ENCODE results near the gene SLC25A34.

Gene SLC25A34

DNA sequence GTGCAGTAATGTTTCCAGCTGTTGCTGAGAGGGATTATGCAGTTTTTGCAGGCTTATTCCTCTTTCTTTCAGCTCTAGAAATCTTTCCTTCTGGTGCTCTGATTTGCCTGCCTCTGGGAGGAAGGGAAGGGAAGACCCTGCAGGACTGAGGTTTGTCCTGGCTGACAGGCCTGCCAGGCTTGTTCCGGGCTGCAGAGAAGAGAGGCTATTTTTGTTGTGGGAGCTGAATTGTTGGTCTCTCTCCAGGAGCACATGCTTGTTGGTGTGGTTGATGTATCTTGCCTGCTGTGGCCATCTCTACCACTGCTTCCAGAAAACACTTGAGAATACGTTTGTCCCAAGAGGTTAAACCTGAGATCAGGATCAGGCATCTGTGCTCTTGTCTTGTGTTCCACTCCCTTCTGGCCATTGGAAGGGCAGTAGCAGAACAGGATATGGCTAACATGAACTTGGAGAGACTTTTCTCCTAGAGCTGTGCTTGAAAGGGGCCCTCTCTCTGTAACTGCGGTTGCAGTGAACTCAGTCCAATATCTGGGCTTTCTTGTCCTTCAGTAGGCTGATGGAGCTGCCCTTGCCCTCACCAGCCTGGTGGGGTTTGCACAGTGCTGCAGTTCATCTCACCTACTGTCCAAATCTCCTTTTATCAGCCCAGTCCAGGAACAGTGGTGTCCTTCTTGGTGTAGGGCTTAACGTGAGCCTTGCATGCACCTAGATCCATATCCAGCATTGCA lies 21.5 kb upstream of the SLC25A34 start:
- no peak for DNase-seq

DNA sequence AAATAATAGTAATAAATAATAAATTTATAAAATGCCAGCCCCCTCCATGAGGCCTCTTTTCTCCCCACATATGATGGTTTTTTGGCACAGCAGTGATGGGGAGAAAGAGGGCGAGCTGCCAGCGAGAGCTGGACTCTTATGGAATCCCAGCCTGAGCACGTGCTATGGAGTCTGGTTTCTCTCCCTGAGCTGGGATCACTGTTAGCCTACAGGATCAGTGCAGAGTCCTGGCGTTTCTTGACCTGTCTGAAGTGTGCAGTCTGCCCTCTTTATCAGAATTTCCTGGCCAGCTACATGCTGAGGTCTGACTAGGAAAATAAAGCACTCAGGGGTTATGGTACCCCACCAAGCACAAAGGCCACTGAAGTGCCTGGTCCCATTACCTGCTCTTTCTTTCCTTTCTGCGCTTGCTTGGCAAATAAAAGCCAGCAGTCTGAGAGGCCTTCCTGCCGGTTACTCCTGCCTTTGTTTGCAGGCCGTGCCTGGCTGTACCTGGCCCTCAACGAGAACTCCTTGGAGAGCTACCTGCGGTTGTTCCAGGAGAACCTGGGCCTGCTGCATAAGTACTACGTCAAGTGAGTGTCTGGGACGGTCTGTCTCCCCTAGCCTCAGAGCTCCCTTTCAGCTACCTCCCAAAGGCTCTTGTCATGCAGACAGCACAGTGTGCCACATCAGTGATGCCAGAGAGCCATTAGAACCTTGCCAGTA lies 18.5 kb upstream of the SLC25A34 start:
- DNase-seq, result no peak

DNA sequence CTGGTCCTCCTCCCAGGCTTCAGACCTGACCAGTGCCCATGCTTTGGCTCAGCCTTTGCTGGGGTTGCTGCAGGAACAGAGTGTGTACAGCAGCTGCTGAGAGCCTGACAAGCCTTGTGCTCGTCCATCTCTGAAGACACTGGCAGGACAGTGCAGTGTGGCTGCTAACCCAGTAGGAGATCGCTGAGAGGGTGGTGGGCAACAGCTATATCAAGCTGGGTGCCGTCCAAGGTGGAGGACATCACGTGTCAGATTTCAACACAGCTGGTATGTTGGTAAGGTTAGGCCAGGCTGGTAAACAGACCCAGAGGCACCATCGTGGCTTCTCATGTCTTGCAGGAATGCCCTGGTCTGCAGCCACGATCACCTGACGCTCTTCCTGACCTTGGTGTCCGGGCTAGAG lies 17.9 kb upstream of the SLC25A34 start:
- no peak for DNase-seq

DNA sequence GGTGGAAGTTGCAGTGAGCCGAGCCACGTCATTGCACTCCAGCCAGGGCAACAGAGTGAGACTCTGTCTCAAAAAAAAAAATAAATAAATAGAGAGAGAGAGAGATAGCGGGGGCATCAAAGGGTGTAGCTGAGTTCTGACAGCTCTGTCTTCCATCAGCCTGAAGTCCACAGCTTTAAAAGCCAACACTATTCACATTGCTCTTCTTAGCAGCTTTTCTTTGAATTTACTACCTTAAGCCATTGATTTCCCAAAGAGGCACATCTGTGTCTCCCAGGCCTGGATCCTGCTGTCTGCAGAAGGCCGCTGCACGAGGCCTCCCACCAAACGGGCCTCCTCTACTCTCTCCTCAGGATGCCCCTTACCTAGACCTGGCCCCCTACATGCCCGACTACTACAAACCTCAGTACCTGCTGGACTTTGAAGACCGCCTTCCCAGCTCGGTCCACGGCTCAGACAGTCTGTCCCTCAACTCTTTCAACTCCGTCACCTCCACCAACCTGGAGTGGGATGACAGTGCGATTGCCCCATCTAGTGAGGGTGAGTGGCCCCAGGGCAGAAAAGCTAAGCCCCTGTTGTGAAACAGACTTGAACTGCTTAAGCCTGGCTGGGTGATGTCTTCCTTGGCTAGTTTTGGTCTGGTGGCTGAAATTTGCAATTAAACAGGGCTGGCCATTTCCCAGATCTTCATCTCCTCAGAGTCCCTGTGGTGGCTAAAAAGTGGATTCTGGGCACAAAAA lies 16.5 kb upstream of the SLC25A34 start:
- DNase-seq, result no peak

DNA sequence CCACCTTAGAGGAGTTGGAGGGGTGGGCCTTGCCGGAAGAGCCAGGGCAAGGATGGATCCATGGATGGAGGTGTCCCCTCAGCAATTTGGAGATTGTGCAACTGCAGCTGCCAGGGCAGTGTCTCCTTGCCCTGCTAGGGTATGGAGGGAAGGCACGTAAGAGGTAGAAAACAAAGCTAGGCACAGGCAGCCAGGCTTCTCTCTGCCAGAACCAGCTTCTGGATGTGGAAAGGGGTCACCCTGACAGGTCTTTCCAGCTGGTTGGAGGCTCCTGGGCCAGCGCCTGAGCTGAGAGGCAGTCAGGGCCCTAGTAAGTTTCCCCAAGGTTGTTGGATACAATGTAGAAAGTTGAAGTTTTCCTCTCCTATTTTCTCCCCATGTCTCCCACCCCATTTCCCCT lies 15.2 kb upstream of the SLC25A34 start:
- no peak for DNase-seq

DNA sequence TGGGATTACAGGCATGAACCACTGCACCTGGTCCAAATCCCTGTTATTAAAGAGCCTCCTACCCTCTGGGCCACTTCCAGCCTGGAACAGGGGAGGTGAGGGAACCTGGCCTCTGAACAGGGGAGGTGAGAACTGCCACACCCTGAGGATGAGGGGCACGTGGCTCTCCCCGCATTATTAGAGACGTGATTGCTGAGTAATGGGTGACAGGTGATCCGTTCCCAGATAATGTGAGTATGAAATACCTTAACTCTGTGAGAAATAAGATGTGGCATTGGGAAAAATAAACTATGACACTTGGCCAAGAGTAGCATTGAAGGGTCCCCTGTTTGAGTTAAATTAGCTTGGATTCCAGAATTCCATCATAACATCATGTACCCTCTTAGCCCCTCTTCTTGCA lies 13.6 kb upstream of the SLC25A34 start:
- DNase-seq, result no peak

DNA sequence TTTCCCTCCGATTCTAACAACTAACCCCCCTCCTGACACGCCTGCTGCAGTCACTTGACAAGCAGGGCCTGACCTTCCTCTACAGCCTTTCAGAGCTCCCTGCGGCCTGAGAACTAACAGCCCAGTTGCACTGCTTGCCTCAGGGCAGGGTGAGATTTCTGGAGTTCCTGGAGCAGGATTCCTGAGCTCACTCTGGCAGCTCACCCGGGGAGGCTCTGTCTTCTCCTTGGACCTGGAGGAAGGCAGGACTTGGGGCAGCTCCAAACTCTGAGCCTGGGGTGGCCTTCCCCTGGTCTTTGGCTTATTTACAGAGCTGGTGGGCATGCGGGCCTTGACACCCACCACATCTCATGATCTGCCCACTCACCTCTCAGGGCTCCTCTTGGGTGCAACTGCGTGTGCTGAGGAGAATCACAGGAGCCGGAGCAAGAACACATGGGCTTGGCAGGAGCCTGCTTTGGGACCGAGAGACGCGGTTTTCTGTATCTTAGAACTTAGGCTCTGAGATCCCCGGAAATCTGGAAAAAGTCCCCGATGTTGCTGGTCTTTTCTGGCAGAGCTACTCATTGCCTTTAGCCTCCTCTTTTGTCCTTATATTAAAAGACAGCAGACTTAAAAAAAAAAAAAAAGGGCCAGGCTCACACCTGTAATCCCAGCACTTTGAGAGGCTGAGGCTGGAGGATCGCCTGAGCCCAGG lies 13.1 kb upstream of the SLC25A34 start:
- DNase-seq, result no peak

DNA sequence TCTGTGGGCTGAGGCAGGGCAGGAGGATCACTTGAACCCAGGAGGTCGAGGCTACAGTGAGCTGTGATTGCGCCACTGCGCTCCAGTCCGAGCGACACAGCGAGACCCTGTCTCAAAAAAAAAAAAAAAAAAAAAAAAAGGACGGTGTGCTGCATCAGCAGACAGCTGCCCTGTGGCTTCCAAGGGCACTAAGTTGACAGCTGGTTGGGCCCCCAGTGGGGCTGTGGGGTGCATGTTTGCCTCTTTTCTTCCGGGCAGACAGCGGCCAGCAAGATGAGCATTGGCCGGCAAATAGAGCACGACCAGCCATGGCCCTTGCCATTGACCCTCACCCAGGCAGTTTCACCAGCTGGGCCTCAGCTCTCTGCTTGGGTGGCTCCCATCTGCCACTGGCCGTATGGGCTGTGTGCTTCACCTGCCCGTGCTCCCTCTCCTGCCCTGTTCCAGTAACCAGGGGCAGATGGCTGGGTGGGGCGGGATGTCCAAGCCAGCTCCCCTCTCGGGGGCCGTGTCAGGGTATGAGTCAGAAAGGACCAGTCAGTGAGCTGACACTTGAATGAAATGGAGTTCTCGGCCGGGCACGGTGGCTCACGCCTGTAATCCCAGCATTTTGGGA lies 12.3 kb upstream of the SLC25A34 start:
- no peak for DNase-seq

DNA sequence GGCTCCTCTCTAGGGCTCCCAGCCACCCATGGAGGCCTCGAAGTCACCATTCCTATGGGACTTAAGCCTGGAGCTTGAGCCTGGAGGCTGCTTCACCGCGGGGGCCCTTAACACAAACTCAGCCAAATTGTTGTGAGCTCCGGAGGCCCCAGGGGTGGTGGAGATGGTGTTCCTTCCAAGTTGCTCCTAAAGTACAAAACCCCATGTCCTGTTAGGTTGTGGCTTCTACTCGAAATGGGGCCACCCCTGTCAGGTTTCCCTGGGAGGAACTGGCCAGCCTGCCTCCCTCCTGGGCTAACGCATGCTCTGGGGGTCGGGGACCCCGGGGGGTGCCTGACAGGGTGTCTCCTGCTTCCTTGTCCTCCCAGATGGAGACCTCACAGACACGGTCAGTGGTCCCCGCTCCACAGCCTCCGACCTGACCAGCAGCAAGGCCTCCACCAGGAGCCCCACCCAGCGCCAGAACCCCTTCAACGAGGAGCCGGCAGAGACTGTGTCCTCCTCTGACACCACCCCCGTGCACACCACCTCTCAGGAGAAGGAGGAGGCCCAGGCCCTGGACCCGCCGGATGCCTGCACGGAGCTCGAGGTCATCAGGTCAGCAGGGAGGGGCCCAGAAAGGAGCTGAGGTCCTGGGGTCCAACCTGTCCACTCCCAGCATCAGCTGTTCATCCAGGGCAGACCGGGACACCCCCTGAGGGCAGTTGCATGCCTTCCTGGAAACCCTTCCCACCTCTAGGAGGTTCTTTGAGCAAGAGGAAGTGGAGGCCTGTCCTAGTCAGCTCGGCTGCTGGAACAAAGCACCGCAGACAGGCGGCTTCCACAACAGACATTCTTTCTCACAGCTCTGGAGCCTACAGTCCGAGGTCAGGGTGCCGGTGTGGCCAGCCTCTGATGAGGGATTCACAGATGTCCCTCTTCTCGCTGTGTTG lies 10.8 kb upstream of the SLC25A34 start:
- DNase-seq, result no peak

DNA sequence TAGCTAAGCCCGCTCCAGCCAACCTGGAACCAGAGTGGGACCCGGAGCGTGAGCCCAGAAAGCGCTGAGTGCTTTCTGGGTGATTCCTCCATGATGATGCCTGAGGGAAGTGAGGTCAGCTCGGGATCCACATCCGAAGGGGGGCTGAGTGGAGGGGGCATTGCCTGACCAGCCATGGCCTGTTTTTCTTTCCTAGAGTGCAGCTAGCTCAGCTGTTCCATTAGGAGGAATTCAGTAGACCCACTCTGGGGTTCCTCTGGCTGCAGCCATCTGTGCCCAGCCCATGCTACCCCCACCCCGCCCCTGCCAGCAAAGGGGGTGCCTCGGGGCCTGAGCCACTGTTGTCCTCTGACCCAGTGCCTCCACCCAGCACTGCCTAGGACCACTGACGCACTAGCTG lies 9.6 kb upstream of the SLC25A34 start:
- DNase-seq, result no peak

DNA sequence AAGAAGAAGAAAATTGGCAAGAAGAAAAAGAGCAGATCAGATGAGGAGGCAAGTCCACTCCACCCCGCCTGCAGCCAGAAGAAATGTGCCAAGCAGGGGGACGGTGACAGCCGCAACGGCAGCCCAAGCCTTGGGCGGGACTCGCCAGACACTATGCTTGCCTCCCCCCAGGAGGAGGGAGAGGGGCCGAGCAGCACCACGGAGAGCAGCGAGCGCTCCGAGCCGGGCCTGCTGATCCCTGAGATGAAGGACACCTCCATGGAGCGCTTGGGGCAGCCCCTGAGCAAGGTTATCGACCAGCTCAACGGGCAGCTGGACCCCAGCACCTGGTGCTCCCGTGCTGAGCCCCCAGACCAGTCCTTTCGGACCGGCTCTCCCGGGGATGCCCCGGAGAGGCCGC lies 9.0 kb upstream of the SLC25A34 start:
- DNase-seq, result no peak

DNA sequence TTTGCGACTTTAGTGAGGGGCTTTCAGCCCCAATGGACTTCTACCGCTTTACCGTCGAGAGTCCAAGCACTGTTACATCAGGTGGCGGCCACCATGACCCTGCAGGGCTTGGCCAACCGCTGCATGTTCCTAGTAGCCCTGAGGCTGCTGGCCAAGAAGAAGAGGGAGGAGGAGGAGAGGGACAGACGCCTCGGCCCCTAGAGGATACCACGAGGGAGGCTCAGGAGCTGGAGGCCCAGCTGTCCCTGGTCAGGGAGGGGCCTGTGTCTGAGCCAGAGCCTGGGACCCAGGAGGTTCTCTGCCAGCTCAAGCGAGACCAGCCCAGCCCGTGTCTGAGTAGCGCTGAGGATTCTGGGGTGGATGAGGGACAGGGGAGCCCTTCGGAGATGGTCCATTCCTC lies 8.6 kb upstream of the SLC25A34 start:
- DNase-seq, result no peak

DNA sequence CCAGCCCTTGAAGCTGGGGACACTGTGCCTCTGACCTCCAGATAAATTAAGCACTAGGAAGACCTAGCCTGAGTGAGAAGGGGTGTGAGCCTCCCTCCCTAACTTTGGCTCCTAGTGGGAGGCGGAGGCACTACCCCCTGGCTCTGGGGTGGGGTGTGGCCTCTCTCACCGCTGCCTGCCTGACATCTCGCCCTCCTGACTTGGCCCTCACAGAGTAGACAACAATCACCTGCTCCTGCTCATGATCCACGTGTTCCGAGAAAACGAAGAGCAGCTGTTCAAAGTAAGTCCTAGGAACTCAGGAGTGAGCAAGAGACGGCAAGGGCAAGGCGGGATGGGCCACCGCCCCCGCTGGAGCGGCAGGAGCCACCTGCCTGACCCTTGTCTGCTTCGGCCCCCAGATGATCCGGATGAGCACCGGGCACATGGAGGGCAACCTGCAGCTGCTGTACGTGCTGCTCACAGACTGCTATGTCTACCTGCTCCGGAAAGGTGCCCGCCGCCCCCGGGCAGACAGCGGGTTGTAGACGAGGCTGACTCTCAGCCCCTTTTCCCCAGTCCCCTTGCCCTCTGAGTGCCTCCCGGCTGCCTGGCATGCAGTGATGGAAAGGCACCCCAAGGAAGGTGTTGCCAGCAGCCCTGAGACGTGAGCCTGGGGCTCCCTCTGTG lies 8.1 kb upstream of the SLC25A34 start:
- no peak for DNase-seq

DNA sequence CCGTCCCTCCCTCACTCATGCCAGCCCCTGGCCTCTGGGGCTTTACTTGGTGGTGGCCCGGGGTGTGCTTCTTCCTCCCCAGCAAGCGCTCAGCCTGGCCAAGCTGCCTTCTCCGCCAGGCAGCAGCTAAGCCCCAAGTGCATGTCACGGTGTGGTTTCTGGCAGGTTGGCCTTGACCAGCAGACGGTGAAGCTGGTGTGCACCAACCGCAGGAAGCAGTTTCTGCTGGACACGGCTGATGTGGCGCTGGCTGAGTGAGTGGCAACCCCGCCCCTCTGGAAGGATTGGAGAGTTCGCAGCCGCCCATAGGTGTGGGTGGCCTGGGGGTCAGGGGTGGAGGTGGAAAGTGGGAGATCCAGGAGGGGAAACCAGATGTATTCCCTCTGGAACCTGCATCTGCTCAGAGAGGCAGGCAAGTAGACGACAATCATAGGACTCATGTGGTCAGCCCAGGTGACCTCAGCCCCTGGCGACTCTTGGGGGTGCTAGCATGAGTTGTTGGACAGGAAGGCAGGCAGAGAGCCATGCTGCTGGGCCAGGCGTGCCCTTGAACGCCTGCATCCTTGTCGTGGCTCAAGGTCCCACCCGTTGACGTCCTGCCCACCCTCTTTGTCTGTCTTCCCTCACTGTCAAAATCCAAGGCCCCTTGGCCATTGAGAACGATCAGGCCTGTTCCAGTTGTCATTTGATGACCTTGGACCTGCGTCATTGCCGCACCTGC lies 7.0 kb upstream of the SLC25A34 start:
- no peak for DNase-seq

DNA sequence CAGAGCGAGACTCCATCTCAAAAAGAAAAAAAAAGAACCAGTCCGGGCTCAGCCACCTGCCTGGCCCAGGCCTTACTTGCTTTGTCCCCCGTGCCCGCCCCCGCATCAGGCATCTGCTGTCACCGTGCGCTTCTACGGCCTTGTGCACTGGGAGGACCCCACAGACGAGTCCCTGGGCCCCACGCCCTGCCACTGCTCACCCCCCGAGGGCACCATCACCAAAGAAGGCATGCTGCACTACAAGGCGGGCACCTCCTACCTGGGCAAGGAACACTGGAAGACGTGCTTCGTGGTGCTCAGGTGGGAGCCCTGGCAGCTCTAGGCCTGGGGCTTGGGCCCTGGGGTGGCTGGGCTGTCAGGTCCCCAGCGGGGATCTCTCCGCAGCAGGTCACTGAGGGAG lies 5.6 kb upstream of the SLC25A34 start:
- no peak for DNase-seq

DNA sequence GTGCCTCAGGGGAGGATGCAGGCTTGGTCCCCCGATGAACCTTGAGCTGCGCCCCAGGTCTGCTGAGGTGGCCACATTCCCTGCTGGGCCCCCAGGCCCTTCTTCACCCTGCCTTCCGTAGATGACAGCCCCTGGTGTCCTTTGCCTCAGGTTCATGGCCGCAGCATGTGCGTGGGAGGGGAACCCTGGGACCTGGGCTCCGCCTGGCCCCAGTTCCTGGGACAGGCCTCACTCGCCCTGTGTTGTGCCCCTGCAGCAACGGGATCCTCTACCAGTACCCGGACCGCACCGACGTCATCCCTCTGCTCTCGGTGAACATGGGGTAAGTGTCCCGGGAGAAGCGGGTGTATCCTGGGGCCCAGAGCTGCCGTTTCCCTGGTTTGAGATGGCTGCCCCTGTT lies 5.1 kb upstream of the SLC25A34 start:
- DNase-seq, result no peak

DNA sequence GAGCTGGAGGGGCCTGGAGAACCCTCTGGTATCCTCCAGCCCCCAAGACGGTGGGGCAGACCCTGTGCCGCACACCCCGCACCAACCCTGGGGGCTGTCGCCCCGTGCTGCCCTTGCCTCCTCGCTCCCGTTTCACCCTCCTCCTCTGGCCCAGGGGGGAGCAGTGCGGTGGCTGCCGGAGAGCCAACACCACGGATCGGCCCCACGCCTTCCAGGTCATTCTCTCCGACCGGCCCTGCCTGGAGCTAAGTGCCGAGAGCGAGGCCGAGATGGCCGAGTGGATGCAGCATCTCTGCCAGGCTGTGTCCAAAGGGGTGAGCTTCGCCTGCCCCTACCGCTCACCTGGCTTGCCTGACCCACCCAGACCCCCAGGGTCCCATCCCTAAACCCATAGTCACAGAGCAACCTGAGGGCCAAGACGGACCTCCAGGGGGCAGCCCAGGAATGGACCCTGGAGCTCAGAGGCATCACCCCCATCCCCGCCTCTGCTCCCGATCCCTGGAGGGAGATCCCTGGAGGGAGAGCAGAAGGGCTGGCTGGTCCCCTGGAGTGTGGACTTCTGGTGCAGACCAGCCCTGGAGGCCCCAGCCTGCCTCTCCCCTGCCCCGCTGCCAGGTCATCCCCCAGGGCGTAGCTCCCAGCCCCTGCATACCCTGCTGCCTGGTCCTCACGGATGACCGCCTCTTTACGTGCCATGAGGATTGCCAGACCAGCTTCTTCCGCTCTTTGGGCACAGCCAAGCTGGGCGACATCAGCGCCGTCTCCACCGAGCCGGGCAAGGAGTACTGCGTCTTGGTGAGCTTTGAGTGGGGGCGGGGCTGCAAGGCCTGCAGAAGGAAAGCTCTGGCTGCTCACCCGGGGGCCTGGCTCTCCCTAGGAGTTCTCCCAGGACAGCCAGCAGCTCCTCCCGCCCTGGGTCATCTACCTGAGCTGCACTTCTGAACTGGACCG lies 4.0 kb upstream of the SLC25A34 start:
- no peak for DNase-seq

DNA sequence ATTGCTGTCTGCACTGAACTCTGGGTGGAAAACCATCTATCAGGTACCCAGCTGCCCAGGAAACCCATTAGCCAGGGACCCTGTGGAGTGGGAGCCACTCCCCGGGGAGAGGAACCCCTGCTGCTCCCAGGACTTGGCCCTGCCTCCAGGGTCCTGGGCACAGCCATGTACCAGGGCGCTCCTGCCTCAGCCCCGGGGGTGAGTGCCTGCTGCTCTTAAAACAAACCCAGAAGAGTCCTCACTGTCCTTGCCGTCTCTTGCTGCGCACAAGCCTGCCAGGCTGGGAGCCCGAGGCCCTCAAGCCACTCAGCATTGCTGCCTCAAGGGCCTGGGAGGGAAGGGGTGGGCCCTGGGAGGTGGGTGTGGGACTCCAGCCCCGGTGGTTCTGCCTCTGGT lies 3.4 kb upstream of the SLC25A34 start:
- no peak for DNase-seq

DNA sequence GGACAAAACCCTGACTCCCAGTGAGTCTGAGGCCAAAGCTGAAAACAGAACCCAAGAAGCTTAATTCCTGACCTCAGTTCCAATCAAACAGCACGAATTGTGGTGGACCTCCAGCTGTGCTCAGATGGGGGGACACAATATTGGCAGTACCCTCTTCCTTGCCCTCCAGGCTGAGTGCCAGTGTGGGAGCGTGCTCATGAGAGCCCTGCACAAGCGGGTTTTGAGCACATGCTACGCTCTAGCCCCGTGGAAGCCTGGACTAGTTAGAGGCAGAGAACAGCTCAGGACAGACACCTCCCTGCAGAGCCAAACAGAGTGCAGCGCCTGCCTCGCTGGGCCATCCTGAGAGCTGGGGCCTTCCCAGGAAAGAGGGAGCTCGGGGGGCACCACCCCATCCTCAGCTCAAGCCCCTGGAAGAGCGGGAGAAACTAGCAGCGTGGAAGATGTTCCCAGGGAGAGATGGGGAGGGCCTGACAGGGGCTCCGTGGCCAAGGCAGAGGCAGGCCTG lies 2.8 kb upstream of the SLC25A34 start:
- DNase-seq, result no peak
